Right lobe of liver (tissue), 4 donors: ENCODE results near the gene HTRA2.

Experiments
- POLR2A ChIP-seq: fragments of 450-650 bp; IDR thresholded peaks from one replicate; pipeline ENCODE4 v1.6.1; 2017; ENCODE audit warnings: antibody characterized with exemption, mild to moderate bottlenecking
- TF ChIP-seq, protein P1 (sequence below), 4 donors: fragments of 200-600 bp in 3 of 4; fragments of 450-650 bp in 1 of 4; IDR thresholded peaks; one replicate each; pipeline versions ENCODE4 v1.5.1 to v1.8.0; 2016 to 2022; ENCODE audit warnings: antibody characterized with exemption in 4 of 4, mild to moderate bottlenecking in 2 of 4
- donor health status: DM: no; HTN: no; CAD: no.
- donor health status: DM: no; HTN: no; CAD: no.
- donor health status: DM: no; HTN: yes; CAD: no.

DNA sequence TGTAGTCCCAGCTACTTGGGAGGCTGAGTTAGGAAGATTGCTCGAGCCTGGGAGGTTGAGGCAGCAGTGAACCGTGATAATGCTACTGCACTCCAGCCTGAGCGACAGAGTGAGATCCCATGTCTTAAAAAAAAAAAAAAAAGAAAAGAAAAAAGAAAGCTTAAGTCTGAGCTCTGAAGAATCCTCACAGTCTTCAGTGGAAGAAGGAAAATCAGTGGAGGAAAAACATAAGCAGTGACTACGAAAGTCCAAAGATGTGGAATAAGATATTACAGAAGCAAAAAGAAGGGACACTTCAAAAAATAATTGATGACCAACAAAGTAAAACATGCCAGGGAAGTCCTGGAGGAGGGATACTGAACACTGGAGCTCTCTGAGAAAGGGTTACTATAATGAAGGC lies 19.5 kb upstream of the HTRA2 start:
- TF ChIP-seq, protein P1, sequence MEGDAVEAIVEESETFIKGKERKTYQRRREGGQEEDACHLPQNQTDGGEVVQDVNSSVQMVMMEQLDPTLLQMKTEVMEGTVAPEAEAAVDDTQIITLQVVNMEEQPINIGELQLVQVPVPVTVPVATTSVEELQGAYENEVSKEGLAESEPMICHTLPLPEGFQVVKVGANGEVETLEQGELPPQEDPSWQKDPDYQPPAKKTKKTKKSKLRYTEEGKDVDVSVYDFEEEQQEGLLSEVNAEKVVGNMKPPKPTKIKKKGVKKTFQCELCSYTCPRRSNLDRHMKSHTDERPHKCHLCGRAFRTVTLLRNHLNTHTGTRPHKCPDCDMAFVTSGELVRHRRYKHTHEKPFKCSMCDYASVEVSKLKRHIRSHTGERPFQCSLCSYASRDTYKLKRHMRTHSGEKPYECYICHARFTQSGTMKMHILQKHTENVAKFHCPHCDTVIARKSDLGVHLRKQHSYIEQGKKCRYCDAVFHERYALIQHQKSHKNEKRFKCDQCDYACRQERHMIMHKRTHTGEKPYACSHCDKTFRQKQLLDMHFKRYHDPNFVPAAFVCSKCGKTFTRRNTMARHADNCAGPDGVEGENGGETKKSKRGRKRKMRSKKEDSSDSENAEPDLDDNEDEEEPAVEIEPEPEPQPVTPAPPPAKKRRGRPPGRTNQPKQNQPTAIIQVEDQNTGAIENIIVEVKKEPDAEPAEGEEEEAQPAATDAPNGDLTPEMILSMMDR (IDR thresholded peaks at IDR 0.05), result no peak
- TF ChIP-seq POLR2A, result no peak
